GM03348 (cell line): ENCODE data around the gene MPG.
"Not testable (repeated sequence)": the region's sequence is repeated elsewhere in the genome, so short reads cannot be mapped to it uniquely, and the experiment has no call there.

Source experiments
- DNase-seq: peaks from one replicate; pipeline ENCODE4 v3.0.0; 2012; ENCODE audit warnings: low spot score

The MPG gene

GRCh38 chr16:77807-78443 is at the start of gene MPG:
MPG (plus strand) TSS chr16:78225; CDS start chr16:78310, 85 bp downstream.
- peak; percentile 99 for DNase-seq

GRCh38 chr16:30627-31026 is 47.4 kb upstream of the MPG start:
- DNase-seq, result not testable (repeated sequence)

GRCh38 chr16:33154-33876 is 44.7 kb upstream of the MPG start:
- DNase-seq, result not testable (repeated sequence)

GRCh38 chr16:33877-34647 is 44.0 kb upstream of the MPG start:
- DNase-seq, result no peak

GRCh38 chr16:34648-34987 is 43.4 kb upstream of the MPG start:
- DNase-seq, result no peak

GRCh38 chr16:35011-35677 is 42.9 kb upstream of the MPG start:
- no peak for DNase-seq

- no peak for DNase-seq
Measured at GRCh38 chr16:35678-36305, 42.2 kb upstream of the MPG start.

GRCh38 chr16:36336-36984 is 41.6 kb upstream of the MPG start:
- no peak for DNase-seq

- DNase-seq, result no peak
Measured at GRCh38 chr16:37511-37910, 40.5 kb upstream of the MPG start.

GRCh38 chr16:38206-38605 is 39.8 kb upstream of the MPG start:
- not testable (repeated sequence) for DNase-seq

GRCh38 chr16:38941-39892 is 38.8 kb upstream of the MPG start:
- no peak for DNase-seq

- DNase-seq, result no peak
Measured at GRCh38 chr16:41439-42068, 36.5 kb upstream of the MPG start.

GRCh38 chr16:42069-42457 is 36.0 kb upstream of the MPG start:
- DNase-seq, result no peak

GRCh38 chr16:42691-43090 is 35.3 kb upstream of the MPG start:
- no peak for DNase-seq

GRCh38 chr16:43294-43693 is 34.7 kb upstream of the MPG start:
- no peak for DNase-seq

- no peak for DNase-seq
Measured at GRCh38 chr16:44655-45054, 33.4 kb upstream of the MPG start.

GRCh38 chr16:45454-45853 is 32.6 kb upstream of the MPG start:
- no peak for DNase-seq

- not testable (repeated sequence) for DNase-seq
Measured at GRCh38 chr16:46510-46909, 31.5 kb upstream of the MPG start.

- no peak for DNase-seq
Measured at GRCh38 chr16:47234-47633, 30.8 kb upstream of the MPG start.
